Measurements from ENCODE around the gene SLC27A5. TPM values are rescaled to one million over a fixed set of nuclear protein-coding genes. Genes with fewer than 3 reads are reported as not detected.

SLC27A5 gene
- total RNA-seq, 2 experiments from 2014 or later: 16.8 to 17.1 TPM

- H3K4me1 Mint-ChIP-seq: peaks cover 15% of the 10 kb centered on the region
- no peak for DNase-seq
- no peaks in the 10 kb centered on the region for H3K36me3 Mint-ChIP-seq (ENCODE audit: low read depth)
- no peak overlapping the region for H3K27ac Mint-ChIP-seq
- ChIA-PET CTCF (interaction anchor here (0.8 kb wide), 1 partner anchor 17 kb away, joined by 3 read pairs; no protein-coding TSS in a partner anchor), POLR2A (no interaction called here)
- H3K9me3 Mint-ChIP-seq: no peaks in the 10 kb centered on the region
- no peak overlapping the region for H3K4me3 Mint-ChIP-seq
- H3K27me3 Mint-ChIP-seq: peaks cover 22% of the 10 kb centered on the region
These were observed 24.1 kb upstream of the SLC27A5 start for GRCh38 chr19:58535857-58536256.

- H3K27ac Mint-ChIP-seq: no peak overlapping the region
- ChIA-PET POLR2A (interaction anchor here (2.1 kb wide), 1 partner anchor 11 kb away, joined by 7 read pairs; the partner anchor contains the start of gene ZBTB45), CTCF (no interaction called here)
- no peaks in the 10 kb centered on the region for H3K9me3 Mint-ChIP-seq
- peaks cover 2% of the 10 kb centered on the region for H3K4me1 Mint-ChIP-seq
- H3K36me3 Mint-ChIP-seq (ENCODE audit: low read depth): no peaks in the 10 kb centered on the region
- no peak for DNase-seq
- H3K4me3 Mint-ChIP-seq: no peak overlapping the region
- H3K27me3 Mint-ChIP-seq: peaks cover 16% of the 10 kb centered on the region
These were observed 19.4 kb upstream of the SLC27A5 start for GRCh38 chr19:58531034-58531840.

DNA sequence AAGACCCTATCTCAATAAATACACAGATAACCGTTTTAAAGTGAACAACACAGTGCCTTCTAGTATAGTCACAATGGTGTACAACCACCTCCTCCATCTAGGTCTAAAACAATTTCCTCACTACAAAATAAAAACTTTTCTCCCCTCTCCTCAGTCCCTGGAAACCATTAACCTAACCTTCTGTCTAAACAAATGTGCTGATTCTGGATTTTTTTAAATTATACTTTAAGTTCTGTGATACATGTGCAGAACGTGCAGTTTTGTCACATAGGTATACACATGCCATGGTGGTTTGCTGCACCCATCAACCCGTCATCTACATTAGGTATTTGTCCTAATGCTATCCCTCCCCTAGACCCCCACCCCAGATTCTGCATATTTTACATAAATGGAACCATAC is 17.6 kb upstream of the SLC27A5 start:
- no peak overlapping the region for H3K4me3 Mint-ChIP-seq
- H3K9me3 Mint-ChIP-seq: no peaks in the 10 kb centered on the region
- no peak for DNase-seq
- peaks cover 16% of the 10 kb centered on the region for H3K27me3 Mint-ChIP-seq
- H3K27ac Mint-ChIP-seq: no peak overlapping the region
- ChIA-PET POLR2A (no interaction called here), CTCF (interaction anchor here (1.1 to 1.2 kb wide), 2 partner anchors 9 to 52 kb away, joined by 3 to 7 read pairs; partner anchors contain the start of gene ZBTB45)
- peaks cover 2% of the 10 kb centered on the region for H3K4me1 Mint-ChIP-seq
- no peaks in the 10 kb centered on the region for H3K36me3 Mint-ChIP-seq (ENCODE audit: low read depth)

DNA sequence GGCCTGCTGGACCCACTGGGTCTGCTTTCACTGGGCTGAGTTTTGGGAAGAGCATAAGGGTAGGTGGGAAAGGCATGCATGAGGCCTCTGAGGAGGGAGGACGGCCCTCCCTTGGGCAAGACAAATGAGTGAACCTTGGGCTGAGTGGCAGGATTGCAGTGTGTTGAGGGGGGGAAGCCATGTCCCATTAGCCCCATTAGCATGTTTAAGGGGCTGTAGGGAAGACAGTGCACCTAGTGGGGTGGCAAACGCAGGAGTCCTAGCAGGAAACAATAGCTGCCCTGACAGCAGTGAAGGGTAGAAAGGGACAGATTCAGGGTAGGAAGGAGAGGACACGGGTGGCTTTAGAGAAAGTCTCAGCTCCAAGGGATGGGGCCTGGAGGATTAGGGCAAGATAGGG is 10.9 kb upstream of the SLC27A5 start:
- CTCF ChIA-PET: interaction anchor here (1.2 kb wide), 1 partner anchor 9 kb away, joined by 3 read pairs; no protein-coding TSS in a partner anchor
- POLR2A ChIA-PET: interaction anchor here (0.7 kb wide), 1 partner anchor 11 kb away, joined by 3 read pairs; the partner anchor contains the start of gene SLC27A5
- no peak for DNase-seq
- H3K9me3 Mint-ChIP-seq: no peaks in the 10 kb centered on the region
- H3K27ac Mint-ChIP-seq: no peak overlapping the region
- H3K36me3 Mint-ChIP-seq (ENCODE audit: low read depth): peaks cover 16% of the 10 kb centered on the region
- H3K4me3 Mint-ChIP-seq: no peak overlapping the region
- peaks cover 24% of the 10 kb centered on the region for H3K4me1 Mint-ChIP-seq
- no peaks in the 10 kb centered on the region for H3K27me3 Mint-ChIP-seq

- Mint-ChIP-seq H3K4me1 (peaks cover 31% of the 10 kb centered on the region), H3K27me3 (no peaks in the 10 kb centered on the region), H3K9me3 (no peaks in the 10 kb centered on the region), H3K4me3 (no peak overlapping the region), H3K36me3 (ENCODE audit: low read depth) (peaks cover 16% of the 10 kb centered on the region), H3K27ac (no peak overlapping the region)
- DNase-seq: no peak
- ChIA-PET CTCF (interaction anchor here (1.0 to 3.0 kb wide), 3 partner anchors 8 to 58 kb away, joined by 5 to 49 read pairs (median 14); partner anchors contain the start of gene TRIM28), POLR2A (interaction anchor here (1.0 to 4.2 kb wide), 4 partner anchors 24 to 58 kb away, joined by 3 to 30 read pairs (median 11); partner anchors contain the start of gene ZNF446)
These were observed 9.9 kb upstream of the SLC27A5 start for GRCh38 chr19:58521651-58522050.

- CTCF ChIA-PET: interaction anchor here (0.6 to 3.0 kb wide), 43 partner anchors 9 to 518 kb away, joined by 3 to 49 read pairs (median 4); partner anchors contain the start of genes CHMP2A, TRIM28, UBE2M and ZNF132
- Mint-ChIP-seq H3K9me3 (no peaks in the 10 kb centered on the region), H3K27me3 (no peaks in the 10 kb centered on the region), H3K27ac (peak overlapping the region; percentile 99), H3K4me3 (peak overlapping the region; percentile 94), H3K4me1 (peaks cover 42% of the 10 kb centered on the region), H3K36me3 (ENCODE audit: low read depth) (peaks cover 27% of the 10 kb centered on the region)
- POLR2A ChIA-PET: interaction anchor here (0.7 to 4.2 kb wide), 29 partner anchors 8 to 839 kb away, joined by 3 to 57 read pairs (median 5); partner anchors contain the start of genes CHMP2A, ERVK3-1, MZF1 and RPS5
- no peak for DNase-seq
These were observed 8.4 kb upstream of the SLC27A5 start for GRCh38 chr19:58520257-58520599.

GRCh38 chr19:58519355-58520256 is 7.8 kb upstream of the SLC27A5 start, which contains the start of gene ZBTB45:
ZBTB45 (minus strand) TSS chr19:58519810; CDS start chr19:58517673, 2,137 bp downstream.
- Mint-ChIP-seq H3K9me3 (no peaks in the 10 kb centered on the region), H3K4me1 (peaks cover 46% of the 10 kb centered on the region), H3K27ac (peak within 1 kb of the TSS; percentile 99), H3K27me3 (no peaks in the 10 kb centered on the region), H3K36me3 (ENCODE audit: low read depth) (peaks cover 31% of the 10 kb centered on the region), H3K4me3 (peak within 1 kb of the TSS; percentile 94)
- CTCF ChIA-PET: interaction anchor here (0.6 to 3.0 kb wide), 46 partner anchors 9 to 517 kb away, joined by 3 to 49 read pairs (median 4); partner anchors contain the start of genes CHMP2A, TRIM28, UBE2M and ZNF132
- peak; percentile 92 for DNase-seq
- POLR2A ChIA-PET: interaction anchor here (0.7 to 4.2 kb wide), 35 partner anchors 9 to 838 kb away, joined by 3 to 57 read pairs (median 4); partner anchors contain the start of genes CHMP2A, ERVK3-1, MZF1 and RPS5

DNA sequence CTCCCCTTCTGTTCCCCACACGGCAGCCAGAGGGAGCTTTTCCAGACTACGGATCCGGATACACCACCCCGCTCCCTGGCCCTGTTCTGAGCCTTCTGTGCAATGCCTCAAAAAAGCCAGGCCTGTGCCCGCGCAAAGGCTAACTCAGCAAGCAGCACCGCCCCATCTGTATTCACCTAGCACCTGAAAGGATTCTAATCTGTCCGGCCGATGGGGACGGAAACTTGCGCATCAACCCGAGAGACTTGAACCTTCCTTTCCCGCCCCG is 7.2 kb upstream of the SLC27A5 start:
- no peaks in the 10 kb centered on the region for H3K9me3 Mint-ChIP-seq
- peak overlapping the region; percentile 99 for H3K27ac Mint-ChIP-seq
- peak; percentile 60 for DNase-seq
- H3K36me3 Mint-ChIP-seq (ENCODE audit: low read depth): peaks cover 31% of the 10 kb centered on the region
- H3K4me3 Mint-ChIP-seq: peak overlapping the region; percentile 94
- ChIA-PET POLR2A (interaction anchor here (0.9 to 4.2 kb wide), 20 partner anchors 9 to 365 kb away, joined by 3 to 57 read pairs (median 4); partner anchors contain the start of genes CHMP2A, MZF1, RPS5 and TRIM28), CTCF (interaction anchor here (0.7 to 3.0 kb wide), 19 partner anchors 14 to 336 kb away, joined by 3 to 49 read pairs (median 6); partner anchors contain the start of genes CHMP2A, UBE2M and ZNF274)
- H3K27me3 Mint-ChIP-seq: no peaks in the 10 kb centered on the region
- H3K4me1 Mint-ChIP-seq: peaks cover 51% of the 10 kb centered on the region

DNA sequence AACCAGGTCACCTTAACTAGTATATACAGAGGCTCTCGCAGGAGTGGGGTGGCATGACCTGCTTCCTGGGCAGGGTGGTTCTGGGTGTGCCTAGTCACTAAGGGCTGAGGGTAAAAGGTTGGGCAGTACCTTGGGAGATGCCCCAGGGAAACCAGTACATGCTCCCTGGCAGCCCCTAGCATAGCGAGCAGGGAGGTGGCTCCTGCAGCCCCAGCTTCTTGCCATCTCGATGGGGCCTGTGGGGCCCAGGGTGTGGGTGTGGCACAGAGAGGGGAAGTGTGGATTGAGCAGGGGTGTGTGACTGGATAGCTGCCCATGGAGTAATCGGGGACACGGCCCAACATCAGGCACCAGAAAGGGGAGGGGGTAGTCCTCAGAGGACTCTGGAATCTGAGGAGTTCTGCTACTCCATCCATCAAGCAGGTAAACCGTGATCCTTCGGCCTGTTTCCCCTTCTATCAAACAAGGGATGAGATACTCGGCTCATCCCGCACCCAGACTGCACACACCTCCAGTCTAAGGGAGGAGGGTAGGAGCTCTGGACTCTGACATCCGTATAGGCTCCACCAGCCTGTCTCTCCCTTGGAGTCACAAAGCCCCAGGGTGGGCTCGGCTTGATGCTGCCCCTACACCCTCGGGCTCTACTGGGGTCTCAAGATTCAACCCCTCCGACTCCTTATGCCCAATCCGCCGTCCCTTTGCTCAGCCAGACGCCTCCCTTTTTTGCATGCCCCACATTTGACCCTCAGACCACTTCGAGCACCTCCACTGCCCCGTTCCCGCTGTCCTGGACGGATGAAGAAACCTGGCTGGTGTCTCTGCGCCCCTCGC is 6.7 kb upstream of the SLC27A5 start:
- Mint-ChIP-seq H3K9me3 (no peaks in the 10 kb centered on the region), H3K27me3 (no peaks in the 10 kb centered on the region), H3K36me3 (ENCODE audit: low read depth) (peaks cover 31% of the 10 kb centered on the region), H3K4me3 (peak overlapping the region; percentile 94), H3K27ac (peak overlapping the region; percentile 99), H3K4me1 (peaks cover 57% of the 10 kb centered on the region)
- no peak for DNase-seq
- ChIA-PET CTCF (interaction anchor here (0.6 to 3.0 kb wide), 21 partner anchors 14 to 336 kb away, joined by 3 to 49 read pairs (median 6); partner anchors contain the start of genes CHMP2A, UBE2M and ZNF274), POLR2A (interaction anchor here (0.9 to 4.2 kb wide), 19 partner anchors 10 to 365 kb away, joined by 3 to 57 read pairs (median 5); partner anchors contain the start of genes CHMP2A, MZF1, RPS5 and TRIM28)

DNA sequence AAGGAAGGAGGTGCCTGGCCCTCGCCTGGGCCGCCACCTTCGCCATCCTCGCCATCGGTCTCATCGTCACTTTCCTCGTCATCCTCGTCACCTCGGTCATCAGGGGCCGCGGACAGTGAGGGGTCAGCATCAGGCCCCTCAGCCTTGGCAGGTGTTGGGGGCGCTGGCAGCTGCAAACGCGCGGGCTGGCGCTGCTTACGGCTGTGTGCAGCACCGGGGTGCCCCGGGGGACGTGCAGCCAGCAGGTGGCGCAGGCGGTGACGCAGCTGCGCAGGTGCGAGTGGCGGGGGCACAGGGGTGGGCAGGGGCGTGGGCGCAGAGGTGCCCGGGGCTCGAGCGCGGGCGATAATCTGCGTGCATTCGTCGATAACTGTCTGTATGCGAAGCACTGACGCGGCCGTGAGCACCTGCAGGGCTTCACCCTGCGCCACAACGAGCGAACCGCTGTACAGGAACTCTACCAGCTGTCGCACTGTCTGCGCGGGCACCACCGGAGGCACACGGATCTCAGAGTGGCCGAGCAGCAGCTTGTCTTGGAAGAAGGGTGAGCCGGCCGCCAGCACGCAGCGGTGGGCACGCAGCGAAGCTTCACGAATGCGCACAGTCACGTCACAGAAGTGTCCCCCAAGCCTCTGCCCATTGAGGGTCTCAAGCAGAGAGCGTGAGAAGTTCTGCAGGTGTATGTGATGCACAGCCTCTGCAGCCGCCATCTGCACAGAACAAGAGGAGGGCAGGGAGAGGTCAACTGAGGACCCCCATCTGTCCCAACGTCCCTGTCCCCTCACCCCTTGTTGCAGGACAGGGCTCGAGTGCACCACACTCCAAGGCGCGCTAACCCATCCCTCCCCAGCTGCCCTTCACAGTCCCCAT is 5.4 kb upstream of the SLC27A5 start:
- peaks cover 60% of the 10 kb centered on the region for H3K4me1 Mint-ChIP-seq
- CTCF ChIA-PET: interaction anchor here (1.2 kb wide), 2 partner anchors 63 to 64 kb away, joined by 3 read pairs; no protein-coding TSS in a partner anchor
- DNase-seq: no peak

More for the DNA sequence above, 5.4 kb upstream of the SLC27A5 start:
- H3K4me3 Mint-ChIP-seq: peak overlapping the region; percentile 21
- H3K27ac Mint-ChIP-seq: peak overlapping the region; percentile 26
- POLR2A ChIA-PET: interaction anchor here (3.3 to 4.2 kb wide), 5 partner anchors 28 to 63 kb away, joined by 19 to 57 read pairs (median 43); partner anchors contain the start of genes CHMP2A, TRIM28 and UBE2M
- peaks cover 31% of the 10 kb centered on the region for H3K36me3 Mint-ChIP-seq (ENCODE audit: low read depth)
- no peaks in the 10 kb centered on the region for H3K27me3 Mint-ChIP-seq
- no peaks in the 10 kb centered on the region for H3K9me3 Mint-ChIP-seq
